Suppressor macrophage treated with lipopolysaccharide for 4 hours (primary cell): ENCODE data around the gene SSBP4.

Experiments
- DNase-seq: peaks from one replicate; pipeline ENCODE4 v3.0.0-alpha.2; 2020

Gene SSBP4

DNA sequence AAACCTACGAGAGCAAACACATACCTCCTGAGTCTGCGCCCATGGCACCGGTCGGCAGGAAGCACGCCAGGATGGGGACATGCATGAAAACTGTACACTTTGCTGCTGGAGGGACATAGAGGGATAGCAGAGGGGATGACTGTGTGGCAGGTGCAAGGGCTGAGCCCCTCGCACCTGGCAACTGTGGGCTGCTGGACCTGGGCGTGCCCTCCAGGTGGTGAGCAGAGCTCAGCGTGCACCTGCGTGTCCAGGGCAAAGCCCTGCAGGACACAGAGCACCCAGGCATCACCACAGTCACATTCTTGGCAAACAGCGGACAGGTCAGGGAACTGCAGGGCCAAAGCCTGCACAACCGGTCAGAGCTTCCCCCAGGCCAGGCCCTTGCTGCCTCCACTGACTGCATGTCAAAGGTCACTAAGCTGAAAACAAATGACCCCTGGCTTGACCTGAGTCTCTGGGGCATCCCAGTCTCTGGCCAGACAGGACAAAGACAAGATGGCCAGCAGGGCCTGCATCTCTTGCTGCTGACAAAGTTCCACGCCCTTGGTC, 27.7 kb downstream of the SSBP4 start:
- DNase-seq, result no peak

DNA sequence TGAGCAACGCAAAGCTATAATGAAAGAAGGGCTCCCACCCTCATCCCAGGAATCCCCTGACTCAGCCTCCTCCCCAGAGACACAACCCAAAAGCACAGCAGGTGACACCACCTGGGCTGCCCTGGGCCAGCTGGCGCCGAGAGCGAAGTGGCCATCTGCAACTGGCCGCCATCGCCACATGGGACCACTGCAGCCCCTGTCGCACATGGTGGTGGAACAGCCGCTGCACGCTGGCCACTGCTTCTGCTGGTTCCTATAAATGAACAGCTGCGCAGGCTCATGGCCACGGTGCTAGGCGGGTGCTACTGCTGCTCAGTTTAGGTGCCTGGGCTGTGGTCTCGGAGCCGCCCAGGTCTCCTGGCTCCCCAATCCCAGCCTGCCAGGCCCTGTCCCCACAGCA, 30.4 kb downstream of the SSBP4 start:
- no peak for DNase-seq

- no peak for DNase-seq
These were observed 31.1 kb downstream of the SSBP4 start for GRCh38 chr19:18450021-18450930.

- peak; percentile 82 for DNase-seq
These were observed 32.0 kb downstream of the SSBP4 start for GRCh38 chr19:18450931-18451836.

DNA sequence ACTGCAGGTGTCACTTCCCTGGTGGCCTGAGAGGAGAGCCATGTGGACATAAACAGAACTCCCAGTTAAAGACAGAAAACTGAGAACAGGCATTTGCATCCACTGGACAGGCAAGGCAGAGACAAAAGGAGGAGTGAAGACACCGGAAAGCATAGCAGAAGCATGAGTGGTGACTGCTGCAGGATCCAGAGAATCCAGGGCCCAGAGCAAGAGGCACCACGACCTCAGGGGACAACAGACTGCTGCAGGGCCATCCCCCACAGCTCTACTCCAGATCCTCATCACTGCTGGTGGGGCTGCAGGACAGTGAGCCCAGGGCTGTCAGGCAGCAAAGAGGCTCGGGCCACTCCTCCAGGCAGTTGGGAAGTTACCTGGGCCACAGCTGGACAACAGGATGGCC, 33.2 kb downstream of the SSBP4 start:
- no peak for DNase-seq

DNA sequence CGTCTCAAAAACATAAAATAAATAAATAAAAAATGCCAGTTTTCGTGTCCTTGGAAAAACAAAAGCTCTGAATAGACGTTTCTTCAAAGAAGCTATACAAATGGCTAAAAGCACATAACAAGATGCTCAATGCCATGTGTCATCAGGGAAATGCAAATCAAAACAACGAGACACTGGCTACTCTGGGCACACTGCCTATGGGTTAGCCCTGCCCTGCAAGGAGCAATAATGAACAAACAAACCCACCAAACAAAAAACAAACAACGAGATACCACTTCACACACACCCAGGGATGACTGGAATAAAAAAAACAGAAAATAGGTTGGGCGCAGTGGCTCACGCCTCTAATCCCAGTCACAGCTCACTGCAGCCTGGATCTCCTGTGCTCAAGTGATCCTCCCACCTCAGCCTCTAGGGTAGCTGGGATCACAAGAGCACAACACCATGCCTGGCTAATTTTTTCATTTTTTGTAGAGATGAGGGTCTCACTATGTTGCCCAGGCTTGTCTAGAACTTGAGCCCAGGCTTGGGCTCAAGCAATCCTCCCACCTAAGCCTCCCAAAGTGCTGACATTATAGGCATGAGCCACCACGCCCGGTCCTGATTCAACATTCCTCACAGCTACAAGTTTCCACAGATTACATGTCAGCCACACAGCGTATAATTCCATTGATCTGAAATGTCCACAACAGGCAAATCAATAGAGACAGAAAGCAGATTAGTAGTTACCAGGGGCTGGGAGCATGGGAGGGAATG, 34.2 kb downstream of the SSBP4 start:
- no peak for DNase-seq

DNA sequence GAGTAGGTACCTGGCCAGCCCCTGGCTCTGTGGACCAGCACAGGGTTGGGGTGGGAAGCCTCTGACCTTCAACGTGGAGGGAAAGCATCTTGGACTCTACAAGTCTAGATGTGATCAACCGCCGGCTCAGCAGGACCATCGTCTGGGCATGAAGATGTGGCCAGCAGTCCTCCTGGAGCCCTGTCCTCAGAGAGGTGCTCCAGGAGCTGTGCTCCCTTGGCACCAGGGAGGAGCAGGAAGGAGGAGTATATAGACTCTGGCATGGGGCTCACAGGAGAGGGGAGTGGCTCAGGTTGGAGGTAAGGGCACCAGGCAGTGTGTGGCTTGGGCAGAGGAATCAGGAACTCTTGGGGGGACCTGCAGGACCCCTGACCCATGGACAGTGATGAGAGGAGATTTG, 37.1 kb downstream of the SSBP4 start:
- no peak for DNase-seq

- DNase-seq, result no peak
These were observed 37.8 kb downstream of the SSBP4 start for GRCh38 chr19:18456974-18457373.

DNA sequence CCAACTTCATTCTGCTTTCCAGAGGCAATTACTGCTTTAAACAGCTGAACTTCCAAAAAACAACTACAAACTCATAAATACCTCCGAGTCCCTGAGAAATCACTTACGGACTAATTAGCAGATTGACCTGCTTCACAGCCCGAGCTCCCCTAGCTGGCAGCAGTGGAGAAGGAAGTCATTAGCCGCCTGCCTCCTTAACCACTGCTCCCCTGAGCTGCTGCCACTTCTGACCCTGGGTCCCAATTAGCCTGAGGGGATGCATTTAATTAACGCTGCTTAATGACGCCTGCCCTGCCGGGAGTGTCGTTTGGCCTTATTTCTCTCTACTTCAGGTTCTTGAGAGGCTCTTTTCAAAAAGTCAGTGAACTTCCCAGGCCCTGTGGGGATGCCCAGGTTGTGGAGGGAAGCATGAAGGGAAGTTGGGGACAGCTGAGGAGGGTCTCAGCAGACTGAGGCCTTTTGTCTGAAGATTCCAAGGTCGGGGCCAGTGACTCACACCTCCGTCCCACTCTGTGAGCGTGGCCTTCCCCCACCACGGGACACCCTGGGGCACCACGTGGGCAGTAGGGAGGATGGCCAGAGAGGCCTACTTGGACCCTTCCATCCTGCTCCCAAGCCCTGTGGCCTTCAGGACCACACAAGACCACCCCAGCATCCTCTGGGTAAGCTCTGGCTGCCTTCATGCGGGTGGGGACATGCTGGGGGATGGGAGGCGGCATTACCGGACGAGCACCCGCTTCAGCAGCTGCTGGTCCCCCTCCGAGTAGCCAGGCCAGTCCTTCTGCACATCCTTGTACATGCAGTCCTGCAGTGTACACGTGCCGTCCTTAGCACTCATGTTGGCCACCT, 38.5 kb downstream of the SSBP4 start:
- DNase-seq, result no peak

- no peak for DNase-seq
These were observed 41.7 kb downstream of the SSBP4 start for GRCh38 chr19:18460900-18461299.

- no peak for DNase-seq
These were observed 42.3 kb downstream of the SSBP4 start for GRCh38 chr19:18461471-18461870.

DNA sequence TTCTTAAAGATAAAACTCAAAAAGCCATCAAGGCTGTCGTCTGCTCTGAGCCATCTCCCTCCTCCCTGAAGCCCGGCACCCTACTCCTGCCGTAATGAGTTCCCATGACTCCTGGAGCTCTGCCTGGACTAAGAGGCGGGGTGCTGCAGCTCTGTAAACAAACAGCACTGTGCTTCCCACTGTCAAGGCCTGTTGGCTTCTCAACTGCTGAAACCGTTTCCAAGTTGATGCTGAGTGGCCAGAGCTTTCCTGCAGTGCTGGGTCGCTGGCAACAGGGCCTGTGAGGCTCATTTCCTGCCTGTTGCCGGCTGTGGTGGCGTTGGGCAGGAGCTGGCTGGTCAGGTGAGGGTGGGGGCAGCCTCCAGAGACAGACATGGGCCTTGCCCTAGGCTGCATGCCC, 45.4 kb downstream of the SSBP4 start:
- no peak for DNase-seq

- DNase-seq, result no peak
These were observed 46.2 kb downstream of the SSBP4 start for GRCh38 chr19:18465214-18465963.

- DNase-seq, result no peak
These were observed 46.8 kb downstream of the SSBP4 start for GRCh38 chr19:18465964-18466339.

- DNase-seq, result no peak
These were observed 47.2 kb downstream of the SSBP4 start for GRCh38 chr19:18466354-18466753.

- DNase-seq, result no peak
These were observed 48.8 kb downstream of the SSBP4 start for GRCh38 chr19:18467978-18468377.

DNA sequence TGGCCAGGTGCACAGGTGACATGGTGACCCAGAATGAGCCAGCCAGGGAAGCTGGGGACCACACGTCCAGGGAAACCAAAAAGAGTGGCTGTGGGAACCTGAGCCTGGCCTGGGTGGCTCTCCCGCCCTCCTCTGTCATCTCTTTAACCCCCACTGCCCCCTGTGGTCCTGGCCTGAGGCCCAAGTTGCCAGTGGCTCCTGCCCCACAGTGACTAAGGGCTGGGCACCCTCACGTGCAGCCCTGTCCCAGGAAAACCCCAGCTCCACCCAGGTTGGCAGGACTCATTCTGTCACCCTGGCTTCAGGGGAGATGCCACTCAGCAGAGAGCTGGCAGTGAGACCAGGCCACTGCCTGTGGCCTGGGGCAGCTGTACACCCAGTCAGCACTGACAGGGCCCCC, 49.3 kb downstream of the SSBP4 start:
- no peak for DNase-seq

GRCh38 chr19:18469069-18469846, 50.1 kb downstream of the SSBP4 start:
- peak; percentile 77 for DNase-seq

DNA sequence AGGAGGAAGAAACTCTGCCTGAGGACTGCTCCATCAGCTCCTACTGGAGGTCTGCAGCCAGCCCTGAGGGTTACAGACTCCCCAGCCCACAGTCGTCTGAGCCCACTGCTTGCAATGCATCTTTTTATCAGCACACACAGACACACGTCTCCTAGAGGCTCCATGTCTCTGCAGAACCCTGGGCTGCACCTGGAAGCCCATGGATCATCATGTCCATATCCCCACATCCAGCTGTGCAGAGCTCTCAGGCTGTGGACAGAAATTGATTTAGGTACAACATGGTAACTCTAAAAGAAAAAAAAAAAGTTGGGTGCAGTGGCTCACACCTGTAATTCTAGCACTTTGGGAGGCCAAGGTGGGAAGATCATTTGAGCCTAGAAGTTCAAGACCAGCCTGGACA, 51.6 kb downstream of the SSBP4 start:
- DNase-seq, result no peak

- DNase-seq, result no peak
These were observed 54.0 kb downstream of the SSBP4 start for GRCh38 chr19:18473003-18473705.
